H1 (cell line): ENCODE results near the gene MAPRE3. TPM values are rescaled to one million over a fixed set of nuclear protein-coding genes. Genes with fewer than 3 reads are reported as not detected.

Source experiments
- CTCF ChIA-PET: fragments of 300-600 bp; sonication (Branson Sonifier 250); formaldehyde crosslinking; loops from one replicate; lab custom pipeline; 2021; ENCODE audit not compliant: partially characterized antibody; lab: Charles Lee
- POLR2A ChIA-PET: fragments of 300-600 bp; sonication (Branson Sonifier 250); formaldehyde crosslinking; loops from one replicate; lab custom pipeline; 2021; ENCODE audit warnings: inconsistent platforms; ENCODE audit not compliant: partially characterized antibody; lab: Charles Lee
- DNase-seq, 2 experiments: peaks; one replicate each; pipeline versions ENCODE4 v3.0.0 to v3.0.0-alpha.2; 2010 to 2022; ENCODE audit warnings: low spot score in 2 of 2, low read depth in 1 of 2, mixed read lengths in 1 of 2
- FAIRE-seq: peaks from 2 replicates; lab custom pipeline; 2011; peaks lifted over from hg19 to GRCh38; lab: Jason Lieb, UNC
- H2AFZ ChIP-seq: 2 replicates; pipeline ENCODE4 v1.8.1; 2012; ENCODE audit warnings: low read length, inconsistent platforms
- H2AK5ac ChIP-seq: 2 replicates; pipeline ENCODE4 v1.6.1; 2013; ENCODE audit warnings: low read depth, low read length
- H2BK120ac ChIP-seq: replicated peaks from 2 replicates; pipeline ENCODE3; 2013; ENCODE audit warnings: low read depth, low read length, inconsistent platforms
- H2BK12ac ChIP-seq: 2 replicates; pipeline ENCODE4 v1.6.1; 2013; ENCODE audit warnings: low read depth, low read length
- H2BK15ac ChIP-seq: 2 replicates; pipeline ENCODE4 v1.6.1; 2013; ENCODE audit warnings: low read length
- H2BK20ac ChIP-seq: 2 replicates; pipeline ENCODE4 v1.6.1; 2013; ENCODE audit warnings: low read length
- H2BK5ac ChIP-seq: 2 replicates; pipeline ENCODE4 v1.6.1; 2013; ENCODE audit warnings: low read depth, low read length
- H3K14ac ChIP-seq: 2 replicates; pipeline ENCODE4 v1.6.1; 2013; ENCODE audit warnings: inconsistent platforms; ENCODE audit not compliant: insufficient read length
- H3K18ac ChIP-seq: 2 replicates; pipeline ENCODE4 v1.6.1; 2013; ENCODE audit warnings: low read length; ENCODE audit errors: extremely low read depth
- H3K23ac ChIP-seq: 2 replicates; pipeline ENCODE4 v1.6.1; 2013; ENCODE audit warnings: inconsistent platforms; ENCODE audit not compliant: insufficient read length
- H3K23me2 ChIP-seq: 2 replicates; pipeline ENCODE4 v1.6.1; 2013; ENCODE audit warnings: low read depth, low read length
- H3K27ac ChIP-seq: 2 replicates; pipeline ENCODE4 v1.6.1; 2011; ENCODE audit warnings: low read depth, low read length, inconsistent platforms
- H3K27me3 ChIP-seq, 4 experiments: replicated peaks in 1 of 4; 1 replicate in 1 of 4; 2 replicates in 3 of 4; pipeline versions ENCODE4 v1.6.1 to v1.8.1; 2011 to 2013; ENCODE audit warnings: low read length in 3 of 4, mild to moderate bottlenecking in 3 of 4, inconsistent platforms in 2 of 4, mixed read lengths in 2 of 4, moderate library complexity in 1 of 4; ENCODE audit not compliant: control insufficient read depth in 3 of 4, insufficient read depth in 3 of 4; ENCODE audit errors: extremely low read depth in 1 of 4
- H3K36me3 ChIP-seq, 4 experiments: 2 replicates each; pipeline versions ENCODE4 v1.6.1 to v1.8.1; 2011 to 2013; ENCODE audit warnings: mild to moderate bottlenecking in 4 of 4, low read length in 3 of 4, moderate library complexity in 2 of 4, control low read depth in 1 of 4, inconsistent platforms in 1 of 4; ENCODE audit not compliant: insufficient read depth in 4 of 4, control insufficient read depth in 2 of 4
- H3K4ac ChIP-seq: replicated peaks from 2 replicates; pipeline ENCODE3; 2013; ENCODE audit warnings: low read length, low read depth, mixed read lengths, inconsistent platforms; ENCODE audit not compliant: insufficient read length
- H3K4me1 ChIP-seq, 4 experiments: replicated peaks in 1 of 4; 1 replicate in 1 of 4; 2 replicates in 3 of 4; pipeline versions ENCODE4 v1.6.1 to v1.8.1; 2011 to 2013; ENCODE audit warnings: low read length in 3 of 4, inconsistent platforms in 2 of 4, mixed read lengths in 1 of 4; ENCODE audit not compliant: insufficient read depth in 4 of 4, control insufficient read depth in 3 of 4
- H3K4me2 ChIP-seq, 2 experiments: 2 replicates each; pipeline versions ENCODE4 v1.6.1 to v1.8.1; 2011 to 2013; ENCODE audit warnings: low read depth in 2 of 2, low read length in 2 of 2, control low read depth in 1 of 2, inconsistent platforms in 1 of 2, mild to moderate bottlenecking in 1 of 2; ENCODE audit not compliant: insufficient read depth in 1 of 2
- H3K4me3 ChIP-seq, 4 experiments: fragments of 200-600, 300-600 bp in 1 of 4; sonication (generic), shearing (Covaris generic), sonication (Bioruptor Twin) in 1 of 4; 2 replicates each; pipeline versions ENCODE4 v1.5.1 to v1.8.1; 2011 to 2016; ENCODE audit warnings: low read length in 4 of 4, low read depth in 3 of 4, control low read depth in 2 of 4, inconsistent platforms in 2 of 4, mild to moderate bottlenecking in 2 of 4, mixed read lengths in 1 of 4, moderate library complexity in 1 of 4; ENCODE audit not compliant: insufficient read depth in 2 of 4; ENCODE audit errors: extremely low read depth in 1 of 4
- H3K56ac ChIP-seq: replicated peaks from 2 replicates; pipeline ENCODE3; 2013; ENCODE audit warnings: low read depth, mild to moderate bottlenecking, mixed read lengths, low read length, inconsistent platforms; ENCODE audit not compliant: insufficient read length
- H3K79me1 ChIP-seq: 2 replicates; pipeline ENCODE4 v1.6.1; 2013; ENCODE audit warnings: low read depth, low read length, control low read depth
- H3K79me2 ChIP-seq, 2 experiments: 2 replicates each; pipeline versions ENCODE4 v1.6.1 to v1.8.1; 2012 to 2013; ENCODE audit warnings: low read length in 2 of 2, mild to moderate bottlenecking in 2 of 2, inconsistent platforms in 1 of 2; ENCODE audit not compliant: insufficient read depth in 2 of 2, control insufficient read depth in 1 of 2
- H3K9ac ChIP-seq, 4 experiments: replicated peaks in 1 of 4; 1 replicate in 1 of 4; 2 replicates in 3 of 4; pipeline versions ENCODE4 v1.6.1 to v1.8.1; 2011 to 2013; ENCODE audit warnings: low read depth in 3 of 4, low read length in 3 of 4, control low read depth in 2 of 4, mild to moderate bottlenecking in 2 of 4, moderate library complexity in 2 of 4, inconsistent platforms in 1 of 4; ENCODE audit errors: extremely low read depth in 1 of 4
- H3K9me3 ChIP-seq, 2 experiments: 2 replicates each; pipeline versions ENCODE4 v1.6.1 to v1.8.1; 2012 to 2013; ENCODE audit warnings: mild to moderate bottlenecking in 2 of 2, moderate library complexity in 2 of 2, control low read depth in 1 of 2, inconsistent platforms in 1 of 2, low read depth in 1 of 2, low read length in 1 of 2, mixed read lengths in 1 of 2; ENCODE audit not compliant: insufficient read depth in 2 of 2
- H4K20me1 ChIP-seq, 2 experiments: replicated peaks in 1 of 2; 2 replicates each; pipeline versions ENCODE3 to v1.8.1; 2011 to 2013; ENCODE audit warnings: inconsistent platforms in 2 of 2, low read length in 2 of 2, mild to moderate bottlenecking in 1 of 2; ENCODE audit not compliant: insufficient read depth in 2 of 2, control insufficient read depth in 1 of 2
- H4K5ac ChIP-seq: 2 replicates; pipeline ENCODE4 v1.6.1; 2013; ENCODE audit warnings: low read length, low read depth, mixed read lengths, inconsistent platforms; ENCODE audit not compliant: insufficient read length
- H4K8ac ChIP-seq: 2 replicates; pipeline ENCODE4 v1.8.0; 2013; ENCODE audit warnings: mild to moderate bottlenecking, moderate library complexity, low read length, inconsistent platforms; ENCODE audit not compliant: insufficient read depth; ENCODE audit errors: extremely low read depth
- H4K91ac ChIP-seq: replicated peaks from 2 replicates; pipeline ENCODE3; 2013; ENCODE audit warnings: low read length, mixed read lengths, inconsistent platforms; ENCODE audit not compliant: insufficient read length
- BACH1 ChIP-seq: IDR thresholded peaks from 2 replicates; pipeline ENCODE4 v1.6.1; 2012; ENCODE audit warnings: low read length, improper control_type of control experiment
- BCL11A ChIP-seq, 2 experiments: IDR thresholded peaks; one replicate each; pipeline ENCODE4 v1.6.1; 2011; ENCODE audit warnings: low read depth in 2 of 2, low read length in 2 of 2, mild to moderate bottlenecking in 2 of 2
- BRCA1 ChIP-seq: IDR thresholded peaks from 2 replicates; pipeline ENCODE4 v1.6.1; 2012; ENCODE audit warnings: low read depth, low read length, improper control_type of control experiment
- CBX5 ChIP-seq: fragments of 300-800, 300-1000 bp; sonication (generic); IDR thresholded peaks from 2 replicates; pipeline ENCODE4 v1.7.1; 2016; ENCODE audit warnings: antibody characterized with exemption, low read length, low read depth
- HDAC2 ChIP-seq, 2 experiments: fragments of 300-600 bp in 1 of 2; sonication (generic) in 1 of 2; IDR thresholded peaks; 2 replicates each; pipeline ENCODE4 v1.6.1; 2011 to 2012; ENCODE audit warnings: low read depth in 2 of 2, low read length in 2 of 2, mild to moderate bottlenecking in 2 of 2, moderate library complexity in 2 of 2, borderline replicate concordance in 1 of 2, inconsistent platforms in 1 of 2
- KDM1A ChIP-seq: fragments of 200-600, 300-600 bp; sonication (generic); IDR thresholded peaks from 2 replicates; pipeline ENCODE4 v1.7.1; 2016; ENCODE audit warnings: mild to moderate bottlenecking, low read length, borderline replicate concordance
- WGBS, 2 experiments: shearing (Covaris generic) in 1 of 2; methylation state at CpG; one replicate each; pipeline versions ENCODE4 v1.1.6 to v1.1.7; 2013 to 2015; ENCODE audit warnings: low lambda C conversion rate in 2 of 2, mixed read lengths in 2 of 2, inconsistent platforms in 1 of 2, low coverage in 1 of 2, missing lambda C conversion rate in 1 of 2; ENCODE audit not compliant: insufficient replicate concordance in 2 of 2, insufficient coverage in 1 of 2, insufficient read length in 1 of 2; ENCODE audit errors: extremely low coverage in 1 of 2, missing lambda C conversion rate in 1 of 2; 5-methylcytosine and 5-hydroxymethylcytosine counted together
- polyA plus RNA-seq, 7 experiments: library from polyadenylated mRNA; depleted of rRNA in 3 of 7; stranded (reverse) in 5 of 7; unstranded in 2 of 7; fragments of >200 nt in 5 of 7; fragments of 200-250 nt in 2 of 7; gene quantifications; 1 replicate in 5 of 7; 2 replicates in 1 of 7; 4 replicates in 1 of 7; pipeline versions ENCODE4 v1.2.1 to v1.2.3, GENCODE V29; 2011 to 2013; ENCODE audit warnings: missing spikeins in 2 of 7, mixed read lengths in 2 of 7
- total RNA-seq: library from RNA; stranded (reverse); fragmentation: NEBNext Ultra II Directional; extraction: Animal tissue kit (Norgen Biotek cat#: 25700); gene quantifications from 2 replicates; pipeline ENCODE4 v1.2.1, GENCODE V29; 2021

MAPRE3 gene
- total and polyA plus RNA-seq, 2 of the 8 experiments (the other 6 are each of a cell fraction or from before 2014, with no cell fraction given), result 4.9 to 6.6 TPM

GRCh38 chr2:26940001-26940400, 30.4 kb upstream of the MAPRE3 start:
- Histone ChIP-seq H3K9ac (no peak overlapping the region), H3K56ac (no peak overlapping the region), H2BK12ac (no peak overlapping the region), H4K5ac (no peak overlapping the region), H3K4ac (no peak overlapping the region), H3K4me1 (peaks cover 2 to 14% (median 6%) of the 10 kb centered on the region in 4 experiments), H2BK20ac (no peak overlapping the region), H3K23me2 (peaks cover 4% of the 10 kb centered on the region), H3K36me3 (no peaks in the 10 kb centered on the region; a peak in 1 of 8 replicates), H4K8ac (no peak overlapping the region), H4K91ac (no peak overlapping the region), H2AK5ac (no peak overlapping the region), H3K4me3 (no peak overlapping the region), H3K23ac (no peak overlapping the region), H2BK120ac (no peak overlapping the region), H3K79me1 (no peaks in the 10 kb centered on the region), H3K9me3 (no peaks in the 10 kb centered on the region), H2BK15ac (no peak overlapping the region), H3K79me2 (no peaks in the 10 kb centered on the region), H3K27me3 (peaks cover 0 to 3% (median 0%) of the 10 kb centered on the region in 4 experiments; a peak in 1 of 7 replicates), H3K27ac (no peak overlapping the region), H3K18ac (no peak overlapping the region), H2AFZ (no peak overlapping the region), H3K4me2 (no peak overlapping the region), H2BK5ac (no peak overlapping the region), H4K20me1 (peaks cover 0 to 2% of the 10 kb centered on the region in 2 experiments), H3K14ac (no peak overlapping the region)
- no peak for DNase-seq
- ChIA-PET POLR2A (interaction anchor here (0.6 to 0.9 kb wide), 2 partner anchors 91 to 270 kb away, joined by 3 to 4 read pairs; no protein-coding TSS in a partner anchor), CTCF (interaction anchor here (0.5 to 9.7 kb wide), 10 partner anchors 14 to 818 kb away, joined by 3 to 235 read pairs (median 20); partner anchors contain the start of gene DPYSL5)
- WGBS, 2 experiments, result 88% methylated on average over 9 of the region's 9 CpGs; no CpG with 5 or more reads in 1 of the 2 experiments
- no peak for FAIRE-seq
- TF ChIP-seq HDAC2 (IDR thresholded peaks at IDR 0.05; ENCODE audit: borderline replicate concordance in 1 of 2, low read depth in 2 of 2, low read length in 2 of 2) (no peak), BRCA1 (no peak), BACH1 (no peak), CBX5 (no peak), KDM1A (no peak), BCL11A (IDR thresholded peaks at IDR 0.05; ENCODE audit: low read depth in 2 of 2, low read length in 2 of 2) (no peak)
